ENCODE data around the gene HYAL3. TPM values are rescaled to one million over a fixed set of nuclear protein-coding genes. Genes with fewer than 3 reads are reported as not detected.
A peak's percentile ranks its signal among the peaks of the same experiment; 100 is the strongest.

The HYAL3 gene
- total RNA-seq, 1 experiment from 2014 or later = 20.8 TPM

- Histone ChIP-seq H3K4me2 (ENCODE audit: low read length) (peak overlapping the region; percentile 99), H3K79me2 (ENCODE audit: low read length) (peaks cover 33% of the 10 kb centered on the region), H4K20me1 (ENCODE audit: low read length) (no peaks in the 10 kb centered on the region), H3K4me3 (ENCODE audit: low read length) (peak overlapping the region; percentile 97), H3K9me3 (ENCODE audit: low read length) (no peaks in the 10 kb centered on the region), H3F3A (ENCODE audit: low read length, unreplicated experiment) (peaks cover 13% of the 10 kb centered on the region), H3K27me3 (ENCODE audit: low read length) (no peaks in the 10 kb centered on the region), H3K36me3 (ENCODE audit: low read depth, low read length) (peaks cover 6% of the 10 kb centered on the region), H3K27ac (ENCODE audit: low read length) (peak overlapping the region; percentile 86), H3K4me1 (ENCODE audit: insufficient read depth, low read length) (peaks cover 48% of the 10 kb centered on the region), H3K9me2 (replicated peaks; ENCODE audit: low read length) (no peaks in the 10 kb centered on the region), H3K9ac (ENCODE audit: low read length) (peak overlapping the region; percentile 93), H2AFZ (ENCODE audit: low read length) (no peak overlapping the region)
- DNase-seq (no peak), ATAC-seq (no peak)
- ChIA-PET CTCF (no interaction called here), POLR2A (ENCODE audit: unreplicated experiment) (no interaction called here)
- no peak for TF ChIP-seq EZH2phosphoT487 (IDR thresholded peaks at IDR 0.05; ENCODE audit: borderline replicate concordance, low read length)
- no peak for TF ChIP-seq CTCF (conservative IDR thresholded peaks at IDR 0.05; ENCODE audit: low read depth, low read length)
- TF ChIP-seq EZH2 (IDR thresholded peaks at IDR 0.05; ENCODE audit: low read length, unreplicated experiment) = no peak
- intact Hi-C loops (cut with micrococcal nuclease) = loop anchor here (5.0 kb wide), 1 partner anchor 123 kb away; no protein-coding TSS in a partner anchor
- BruUV-seq (replicated peaks) = no TSS peak
These were observed 20.9 kb upstream of the HYAL3 start for GRCh38 chr3:50319894-50320625.

DNA sequence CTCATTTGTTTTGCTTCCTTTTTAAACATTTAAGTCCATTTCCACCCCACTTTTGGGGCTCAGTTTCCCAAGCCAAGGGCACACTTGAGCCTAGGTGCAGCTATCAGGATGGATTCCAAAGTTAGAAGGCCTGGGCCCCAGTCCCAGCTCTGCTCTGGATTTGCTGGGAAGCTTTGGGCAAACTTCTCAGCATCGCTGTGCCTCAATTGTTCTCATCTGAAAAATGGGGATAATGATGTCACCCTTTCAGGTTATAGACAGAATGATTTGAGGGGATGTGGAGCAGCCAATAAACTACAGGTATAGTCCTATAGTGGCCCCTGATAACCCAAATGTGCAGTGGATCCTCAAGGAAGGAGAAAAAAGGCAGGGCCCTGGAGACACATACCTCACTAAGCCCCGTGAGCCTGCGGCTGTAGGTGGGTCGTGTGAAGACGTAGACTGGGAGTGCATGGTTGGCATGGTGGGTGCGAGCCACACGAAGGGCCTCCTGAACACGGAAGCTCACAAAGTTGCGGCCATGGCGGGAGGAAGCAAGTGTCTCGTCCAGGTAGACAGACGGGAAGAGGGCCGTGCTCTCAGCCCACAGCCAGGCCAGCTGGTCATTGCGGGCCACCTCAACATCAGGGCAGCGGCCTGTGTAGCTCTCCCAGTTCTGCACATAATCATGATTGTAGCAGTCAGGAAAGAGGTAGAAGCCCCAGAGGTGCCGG, 20.1 kb upstream of the HYAL3 start:
- Histone ChIP-seq H3K4me2 (ENCODE audit: low read length) (peak overlapping the region; percentile 88), H3K36me3 (ENCODE audit: low read depth, low read length) (peaks cover 6% of the 10 kb centered on the region), H3K4me3 (ENCODE audit: low read length) (no peak overlapping the region), H3K27ac (ENCODE audit: low read length) (no peak overlapping the region), H3K9ac (ENCODE audit: low read length) (no peak overlapping the region), H3K4me1 (ENCODE audit: insufficient read depth, low read length) (peaks cover 48% of the 10 kb centered on the region), H3K9me3 (ENCODE audit: low read length) (no peaks in the 10 kb centered on the region), H3K27me3 (ENCODE audit: low read length) (no peaks in the 10 kb centered on the region), H3F3A (ENCODE audit: low read length, unreplicated experiment) (peaks cover 13% of the 10 kb centered on the region), H2AFZ (ENCODE audit: low read length) (no peak overlapping the region), H4K20me1 (ENCODE audit: low read length) (no peaks in the 10 kb centered on the region), H3K9me2 (replicated peaks; ENCODE audit: low read length) (no peaks in the 10 kb centered on the region), H3K79me2 (ENCODE audit: low read length) (peaks cover 35% of the 10 kb centered on the region)
- BruUV-seq (replicated peaks) = no TSS peak
- POLR2A ChIA-PET (ENCODE audit: unreplicated experiment) = no interaction called here
- DNase-seq = no peak
- CTCF ChIA-PET = no interaction called here
- TF ChIP-seq EZH2 (IDR thresholded peaks at IDR 0.05; ENCODE audit: low read length, unreplicated experiment) (no peak), CTCF (conservative IDR thresholded peaks at IDR 0.05; ENCODE audit: low read depth, low read length) (no peak), EZH2phosphoT487 (IDR thresholded peaks at IDR 0.05; ENCODE audit: borderline replicate concordance, low read length) (no peak)
- no peak for ATAC-seq
- intact Hi-C loops (cut with micrococcal nuclease) = no loop called here

DNA sequence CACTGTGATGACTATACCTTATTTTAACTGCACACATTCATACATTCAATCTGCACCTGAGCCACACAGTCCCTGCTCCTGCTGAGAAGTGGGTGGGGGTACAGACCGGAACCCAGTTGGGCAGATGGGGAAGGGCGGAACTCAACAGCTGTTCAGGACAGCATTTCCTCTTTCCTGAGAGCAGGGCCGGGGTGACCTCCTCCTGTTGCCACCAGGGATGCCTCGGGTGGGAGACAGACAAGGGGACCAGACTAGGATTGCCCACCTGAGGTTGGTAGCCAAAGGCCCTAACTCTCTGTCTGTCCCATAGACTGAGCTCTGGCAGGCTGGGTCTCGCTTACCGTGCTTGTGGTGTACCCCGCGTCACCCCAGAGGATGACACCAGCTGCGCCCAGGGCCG, 19.4 kb upstream of the HYAL3 start:
- H3K9ac ChIP-seq (ENCODE audit: low read length) = no peak overlapping the region
- no TSS peak for BruUV-seq (replicated peaks)
- ATAC-seq (no peak), DNase-seq (no peak)
- peaks cover 6% of the 10 kb centered on the region for H3K36me3 ChIP-seq (ENCODE audit: low read depth, low read length)
- peaks cover 13% of the 10 kb centered on the region for H3F3A ChIP-seq (ENCODE audit: low read length, unreplicated experiment)
- H3K9me3 ChIP-seq (ENCODE audit: low read length) = no peaks in the 10 kb centered on the region
- no peak overlapping the region for H3K27ac ChIP-seq (ENCODE audit: low read length)
- CTCF ChIA-PET = no interaction called here
- no peak overlapping the region for H2AFZ ChIP-seq (ENCODE audit: low read length)
- POLR2A ChIA-PET (ENCODE audit: unreplicated experiment) = no interaction called here
- peak overlapping the region; percentile 88 for H3K4me2 ChIP-seq (ENCODE audit: low read length)
- intact Hi-C loops (cut with micrococcal nuclease) = no loop called here
- H3K9me2 ChIP-seq (replicated peaks; ENCODE audit: low read length) = no peaks in the 10 kb centered on the region
- no peak overlapping the region for H3K4me3 ChIP-seq (ENCODE audit: low read length)
- no peaks in the 10 kb centered on the region for H3K27me3 ChIP-seq (ENCODE audit: low read length)
- peaks cover 48% of the 10 kb centered on the region for H3K4me1 ChIP-seq (ENCODE audit: insufficient read depth, low read length)
- no peak for TF ChIP-seq CTCF (conservative IDR thresholded peaks at IDR 0.05; ENCODE audit: low read depth, low read length)
- no peak for TF ChIP-seq EZH2 (IDR thresholded peaks at IDR 0.05; ENCODE audit: low read length, unreplicated experiment)
- no peak for TF ChIP-seq EZH2phosphoT487 (IDR thresholded peaks at IDR 0.05; ENCODE audit: borderline replicate concordance, low read length)
- H3K79me2 ChIP-seq (ENCODE audit: low read length) = peaks cover 35% of the 10 kb centered on the region
- no peaks in the 10 kb centered on the region for H4K20me1 ChIP-seq (ENCODE audit: low read length)
